Gastrocnemius medialis (tissue), 4 donors: ENCODE data around the gene QPRT. TPM values are rescaled to one million over a fixed set of nuclear protein-coding genes. Genes with fewer than 3 reads are reported as not detected.

ENCODE experiments used
- ATAC-seq, 2 donors: fragments of 150-250 bp; one replicate each; pipeline ENCODE4 v1.9.1; 2016
- DNase-seq, 2 donors: peaks; one replicate each; pipeline ENCODE4 v3.0.0-alpha.2; 2019
- H3K27ac ChIP-seq, 4 donors: fragments of 200-600 bp; sonication (generic); 1 replicate in 1 of 4; 2 replicates in 3 of 4; pipeline ENCODE4 v1.5.1; 2016 to 2018; ENCODE audit warnings: mild to moderate bottlenecking in 2 of 4, moderate library complexity in 1 of 4
- H3K27me3 ChIP-seq, 3 donors: fragments of 200-600 bp; sonication (generic) in 2 of 3; 1 replicate in 1 of 3; 2 replicates in 2 of 3; pipeline versions ENCODE4 v1.5.1 to v1.6.0; 2016 to 2019; ENCODE audit warnings: mild to moderate bottlenecking in 1 of 3, moderate library complexity in 1 of 3
- H3K36me3 ChIP-seq, 2 donors: fragments of 200-600 bp; sonication (generic) in 1 of 2; one replicate each; pipeline ENCODE4 v1.5.1; 2017 to 2018
- H3K4me1 ChIP-seq, 2 donors: fragments of 200-600 bp; sonication (generic) in 1 of 2; one replicate each; pipeline ENCODE4 v1.5.1; 2016 to 2017; ENCODE audit warnings: mild to moderate bottlenecking in 2 of 2
- H3K4me3 ChIP-seq, 4 donors: fragments of 200-600 bp; sonication (generic) in 3 of 4; 1 replicate in 1 of 4; 2 replicates in 3 of 4; pipeline ENCODE4 v1.5.1; 2016 to 2019; ENCODE audit warnings: mild to moderate bottlenecking in 2 of 4
- H3K9me3 ChIP-seq, 3 donors: fragments of 200-600 bp; sonication (generic) in 2 of 3; 1 replicate in 1 of 3; 2 replicates in 2 of 3; pipeline ENCODE4 v1.5.1; 2016 to 2019
- CTCF ChIP-seq, 5 experiments: fragments of 450-650 bp in 3 of 5; fragments of 200-600 bp in 2 of 5; sonication (generic) in 2 of 5; IDR thresholded peaks in 4 of 5; conservative IDR thresholded peaks in 1 of 5; 1 replicate in 4 of 5; 2 replicates in 1 of 5; pipeline ENCODE4 v1.5.1; 2016 to 2019; ENCODE audit warnings: antibody characterized with exemption in 5 of 5, mild to moderate bottlenecking in 3 of 5, moderate library complexity in 3 of 5
- POLR2A ChIP-seq, 2 donors: fragments of 450-650 bp; IDR thresholded peaks; one replicate each; pipeline ENCODE4 v1.6.1; 2017; ENCODE audit warnings: antibody characterized with exemption in 2 of 2, mild to moderate bottlenecking in 2 of 2, moderate library complexity in 2 of 2
- in situ Hi-C, 4 donors: fragments of 200-750 bp; cut with MboI; loops; one replicate each; pipeline versions ENCODE4 v1.15.0 to v1.8.0; 2017; ENCODE audit warnings: low sequenced_read_pairs in 4 of 4
- intact Hi-C: fragments of 100-400 bp; cut with DNase I; formaldehyde crosslinking; loops from one replicate; pipeline ENCODE4 v1.15.1; 2023; ENCODE audit warnings: low total_unique reads
- total RNA-seq, 4 donors: library from RNA; depleted of rRNA; stranded (reverse); fragments of >200 nt; gene quantifications; one replicate each; pipeline versions ENCODE4 v1.1.0 to v1.2.3, GENCODE V29; 2016

The QPRT gene
- total RNA-seq, 4 donors from 2014 or later: 0.78 to 2.5 (median 1.5) TPM

DNA sequence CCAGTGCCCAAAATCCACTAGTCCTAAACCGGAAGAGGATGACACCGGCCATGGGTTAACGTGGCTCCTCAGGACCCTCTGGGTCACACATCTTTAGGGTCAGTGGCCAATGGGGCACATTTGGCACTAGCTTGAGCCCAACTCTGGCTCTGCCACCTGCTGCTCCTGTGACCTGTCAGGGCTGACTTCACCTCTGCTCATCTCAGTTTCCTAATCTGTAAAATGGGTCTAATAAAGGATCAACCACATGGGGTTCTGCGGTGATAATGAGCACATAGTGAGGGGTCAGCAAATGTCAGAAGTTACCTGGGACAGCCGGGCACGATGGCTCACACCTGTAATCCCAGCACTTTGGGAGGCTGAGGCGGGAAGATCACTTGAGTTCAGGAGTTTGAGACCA, 18.4 kb downstream of the QPRT start:
- peaks cover 3 to 4% of the 10 kb centered on the region in 2 donors for H3K4me1 ChIP-seq
- H3K36me3 ChIP-seq: no peaks in the 10 kb centered on the region
- H3K9me3 ChIP-seq: no peaks in the 10 kb centered on the region
- ATAC-seq (no peak), DNase-seq (no peak)
- no peak for TF ChIP-seq POLR2A (IDR thresholded peaks at IDR 0.05)
- no peak for TF ChIP-seq CTCF (IDR thresholded peaks at IDR 0.05 in 4 of 5, conservative IDR thresholded peaks at IDR 0.05 in 1 of 5)
- no peaks in the 10 kb centered on the region for H3K27me3 ChIP-seq
- in situ Hi-C loops (loop anchor here in 3 of 4 donors (10.0 to 25.0 kb wide), 3 partner anchors 147 to 340 kb away; partner anchors contain the start of genes C16orf92 (in 1 of the 3), DOC2A (in 1 of the 3) and TLCD3B (in 1 of the 3)), intact Hi-C loops (no loop called here)
- no peak overlapping the region for H3K4me3 ChIP-seq
- H3K27ac ChIP-seq: no peak overlapping the region

DNA sequence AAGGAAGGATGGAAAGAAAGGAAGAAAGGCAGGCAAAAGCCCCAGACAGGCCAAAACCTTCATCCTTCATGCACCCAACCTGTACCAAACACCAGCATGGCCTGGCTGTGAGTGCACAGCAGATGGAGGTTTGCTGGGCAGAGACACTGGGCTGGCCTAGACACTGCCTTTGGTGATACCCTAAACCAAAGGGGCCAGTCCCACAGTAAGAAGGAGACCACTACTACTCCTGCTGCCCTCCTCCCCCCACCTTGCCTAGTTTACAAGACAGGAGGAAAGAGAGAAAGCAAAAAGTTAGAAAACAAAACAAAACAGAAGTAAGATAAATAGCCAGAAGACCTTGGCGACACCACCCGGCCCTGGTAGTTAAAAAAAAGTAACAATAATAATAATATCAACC, 19.1 kb downstream of the QPRT start:
- intact Hi-C loops (no loop called here), in situ Hi-C loops (loop anchor here in 3 of 4 donors (10.0 to 25.0 kb wide), 3 partner anchors 147 to 339 kb away; partner anchors contain the start of genes C16orf92 (in 1 of the 3), DOC2A (in 1 of the 3) and TLCD3B (in 1 of the 3))

DNA sequence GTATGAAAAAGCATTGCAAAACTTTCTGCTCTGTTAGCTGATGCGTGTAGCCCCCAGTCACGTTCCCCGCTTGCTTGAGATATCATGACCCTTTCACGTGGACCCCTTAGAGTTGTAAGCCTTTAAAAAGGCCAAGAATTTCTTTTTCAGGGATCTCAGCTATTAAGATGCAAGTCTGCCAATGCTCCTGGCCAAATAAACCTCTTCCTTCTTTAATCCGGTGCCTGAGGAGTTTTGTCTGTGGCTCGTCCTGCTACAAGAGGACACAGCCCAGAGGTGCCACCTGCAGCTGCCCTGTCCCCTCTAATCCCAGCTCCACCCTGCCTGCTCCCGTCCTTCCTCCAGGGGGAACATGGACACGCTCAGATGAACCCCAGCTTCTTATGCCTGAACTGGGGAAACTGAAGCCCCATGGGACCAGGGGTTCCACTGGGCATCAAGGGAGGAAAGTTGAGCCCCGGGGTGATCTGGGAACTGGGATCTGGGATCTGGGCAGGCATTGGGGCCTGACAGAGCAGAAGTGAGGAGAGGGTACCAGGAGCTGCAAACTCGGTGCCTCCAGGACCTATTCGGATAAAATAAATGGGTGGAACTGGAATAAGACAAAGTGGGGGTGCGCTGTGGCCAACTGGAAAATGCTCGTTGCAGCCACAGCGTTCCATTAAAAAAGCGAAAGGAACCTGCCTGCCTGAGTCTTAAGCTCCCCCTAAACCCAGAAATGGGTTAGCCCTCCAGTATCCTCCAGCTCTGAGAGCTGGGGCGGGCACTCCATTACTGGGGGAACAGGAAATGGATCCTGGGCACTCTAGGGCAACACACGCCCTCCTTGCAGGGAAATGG, 19.7 kb downstream of the QPRT start:
- TF ChIP-seq CTCF (IDR thresholded peaks at IDR 0.05 in 4 of 5, conservative IDR thresholded peaks at IDR 0.05 in 1 of 5) (no peak), POLR2A (IDR thresholded peaks at IDR 0.05) (no peak)
- Histone ChIP-seq H3K27me3 (no peaks in the 10 kb centered on the region), H3K36me3 (no peaks in the 10 kb centered on the region), H3K4me3 (no peak overlapping the region), H3K9me3 (no peaks in the 10 kb centered on the region), H3K4me1 (peaks cover 3 to 4% of the 10 kb centered on the region in 2 donors), H3K27ac (no peak overlapping the region)
- no peak for DNase-seq
- intact Hi-C loops: no loop called here
- in situ Hi-C loops: loop anchor here in 3 of 4 donors (10.0 to 25.0 kb wide), 3 partner anchors 146 to 339 kb away; partner anchors contain the start of genes C16orf92 (in 1 of the 3), DOC2A (in 1 of the 3) and TLCD3B (in 1 of the 3)
- ATAC-seq: no peak

More for the DNA sequence above, 19.1 kb downstream of the QPRT start:
- TF ChIP-seq CTCF (IDR thresholded peaks at IDR 0.05 in 4 of 5, conservative IDR thresholded peaks at IDR 0.05 in 1 of 5) (no peak), POLR2A (IDR thresholded peaks at IDR 0.05) (no peak)
- Histone ChIP-seq H3K4me1 (peaks cover 3 to 4% of the 10 kb centered on the region in 2 donors), H3K27ac (no peak overlapping the region), H3K9me3 (no peaks in the 10 kb centered on the region), H3K36me3 (no peaks in the 10 kb centered on the region), H3K4me3 (no peak overlapping the region), H3K27me3 (no peaks in the 10 kb centered on the region)
- ATAC-seq (no peak), DNase-seq (no peak)

- TF ChIP-seq CTCF (IDR thresholded peaks at IDR 0.05 in 4 of 5, conservative IDR thresholded peaks at IDR 0.05 in 1 of 5) (no peak), POLR2A (IDR thresholded peaks at IDR 0.05) (no peak)
These were observed 20.6 kb downstream of the QPRT start for GRCh38 chr16:29699324-29700219.

More at GRCh38 chr16:29699324-29700219, 20.6 kb downstream of the QPRT start:
- no peak overlapping the region for H3K4me3 ChIP-seq
- H3K36me3 ChIP-seq: no peaks in the 10 kb centered on the region
- DNase-seq: no peak
- no peak for ATAC-seq
- peaks cover 3% of the 10 kb centered on the region in 2 donors for H3K4me1 ChIP-seq
- intact Hi-C loops: loop anchor here (1.0 kb wide), 3 partner anchors 117 to 322 kb away; partner anchors contain the start of gene PAGR1
- no peaks in the 10 kb centered on the region for H3K9me3 ChIP-seq
- in situ Hi-C loops: loop anchor here (5.0 to 25.0 kb wide), 6 partner anchors 145 to 338 kb away; partner anchors contain the start of genes C16orf92 (in 2 of the 4), DOC2A (in 1 of the 4) and TLCD3B (in 1 of the 4)
- H3K27me3 ChIP-seq: no peaks in the 10 kb centered on the region
- H3K27ac ChIP-seq: no peak overlapping the region
